ENCODE data around the gene DNAJB14. TPM values are rescaled to one million over a fixed set of nuclear protein-coding genes. Genes with fewer than 3 reads are reported as not detected.

DNAJB14 gene
- total and polyA plus RNA-seq, 9 donors = 13.4 to 23.3 (median 18.9) TPM

DNA sequence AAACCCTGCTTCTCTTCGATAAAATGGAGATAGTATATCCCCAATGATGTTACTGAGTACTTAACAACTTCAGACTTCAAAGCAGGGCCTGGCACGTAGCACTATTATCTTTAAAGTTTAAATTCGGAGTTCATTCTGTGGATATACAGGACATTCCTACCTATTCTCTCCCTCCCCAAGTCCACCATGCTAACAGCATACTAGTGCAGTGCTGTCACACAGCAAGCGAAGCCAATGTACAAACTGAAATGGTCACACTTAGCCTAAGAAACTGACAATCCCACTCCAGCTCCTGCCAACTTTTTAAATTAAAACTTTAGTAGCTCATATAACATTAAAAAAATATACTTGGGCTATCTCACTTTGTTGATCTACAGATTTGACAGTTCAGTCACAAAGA lies 1.2 kb upstream of the DNAJB14 start:
- WGBS (ENCODE audit: insufficient coverage) = 73% methylated on average over 2 of the region's 4 CpGs

DNA sequence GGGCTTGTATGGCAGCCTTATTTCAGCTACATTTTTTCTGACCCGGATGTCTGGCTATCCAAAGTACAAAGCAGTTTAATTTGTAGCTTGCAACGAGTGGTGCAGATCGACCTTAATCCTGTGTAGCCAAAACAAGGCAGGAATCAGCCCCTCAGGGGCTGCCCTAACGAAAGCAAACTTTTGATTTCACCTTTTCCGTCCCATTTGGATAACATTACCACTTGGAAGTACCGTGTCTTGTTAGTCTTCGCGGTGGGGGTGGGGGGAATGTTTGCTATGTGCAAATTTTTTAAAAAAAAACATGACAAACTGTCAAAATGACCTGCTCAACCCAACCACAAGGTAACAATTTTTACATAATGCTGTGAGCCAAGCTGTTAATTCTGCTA lies 766 bp upstream of the DNAJB14 start:
- H3K4me3 ChIP-seq (ENCODE audit: low read length) = peak overlapping the region; percentile 83
- H3K36me3 ChIP-seq (ENCODE audit: control insufficient read depth, insufficient read depth, low read length) = peaks cover 2% of the 10 kb centered on the region
- peaks cover 15% of the 10 kb centered on the region for H3K4me1 ChIP-seq (ENCODE audit: control insufficient read depth, insufficient read depth, low read length)
- H3K27me3 ChIP-seq (ENCODE audit: control insufficient read depth, insufficient read depth, low read length) = no peaks in the 10 kb centered on the region
- H3K27ac ChIP-seq (ENCODE audit: low read length) = peak overlapping the region; percentile 94
- H3K9me3 ChIP-seq (replicated peaks; ENCODE audit: control insufficient read depth, low read depth, low read length) = no peaks in the 10 kb centered on the region
- WGBS (ENCODE audit: insufficient coverage) = 8% methylated on average over 3 of the region's 8 CpGs
- DNase-seq = no peak

More for the DNA sequence above, 1.2 kb upstream of the DNAJB14 start:
- Histone ChIP-seq H3K27me3 (ENCODE audit: control insufficient read depth, insufficient read depth, low read length) (no peaks in the 10 kb centered on the region), H3K27ac (ENCODE audit: low read length) (peak overlapping the region; percentile 94), H3K4me3 (ENCODE audit: low read length) (no peak overlapping the region), H3K36me3 (ENCODE audit: control insufficient read depth, insufficient read depth, low read length) (peaks cover 2% of the 10 kb centered on the region), H3K4me1 (ENCODE audit: control insufficient read depth, insufficient read depth, low read length) (peaks cover 15% of the 10 kb centered on the region), H3K9me3 (replicated peaks; ENCODE audit: control insufficient read depth, low read depth, low read length) (no peaks in the 10 kb centered on the region)
- peak; percentile 8 for DNase-seq

DNA sequence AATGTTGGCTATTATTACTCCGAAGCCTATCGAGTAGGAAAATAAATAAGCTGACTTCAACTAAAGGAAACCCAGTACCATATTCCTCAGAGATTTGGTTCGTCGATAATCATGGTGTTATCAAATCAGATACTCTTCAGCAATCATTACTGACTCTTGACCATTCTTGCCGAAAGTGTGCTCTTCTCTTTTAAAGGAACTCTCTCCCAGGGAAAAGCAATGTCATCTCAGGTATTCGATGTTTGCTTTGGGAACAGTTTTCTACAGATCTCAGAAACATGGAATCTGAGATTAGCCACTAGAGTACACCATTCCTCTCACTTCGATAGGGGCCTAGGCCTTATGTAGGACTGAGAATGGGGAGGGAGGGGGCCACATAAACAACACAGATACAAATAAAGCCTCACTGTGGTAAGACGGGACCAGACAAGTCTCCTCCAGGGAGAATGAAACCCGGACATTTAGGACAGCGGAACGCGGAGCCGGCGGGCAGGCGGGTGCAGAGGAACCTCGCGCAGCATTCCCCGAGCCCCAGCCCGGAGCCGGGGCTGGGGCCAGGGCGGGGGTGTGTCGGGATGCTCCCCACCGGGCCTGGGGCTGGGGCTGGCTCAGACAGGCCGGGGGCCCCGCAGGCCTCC lies 581 bp downstream of the DNAJB14 start:
- peak overlapping the region; percentile 83 for H3K4me3 ChIP-seq (ENCODE audit: low read length)
- H3K9me3 ChIP-seq (replicated peaks; ENCODE audit: control insufficient read depth, low read depth, low read length) = no peaks in the 10 kb centered on the region
- peak; percentile 49 for DNase-seq
- no peaks in the 10 kb centered on the region for H3K27me3 ChIP-seq (ENCODE audit: control insufficient read depth, insufficient read depth, low read length)
- H3K36me3 ChIP-seq (ENCODE audit: control insufficient read depth, insufficient read depth, low read length) = peaks cover 2% of the 10 kb centered on the region
- peak overlapping the region; percentile 93 for H3K27ac ChIP-seq (ENCODE audit: low read length)
- under 1% methylated on average over 17 of the region's 25 CpGs for WGBS (ENCODE audit: insufficient coverage)
- peaks cover 13% of the 10 kb centered on the region for H3K4me1 ChIP-seq (ENCODE audit: control insufficient read depth, insufficient read depth, low read length)

DNA sequence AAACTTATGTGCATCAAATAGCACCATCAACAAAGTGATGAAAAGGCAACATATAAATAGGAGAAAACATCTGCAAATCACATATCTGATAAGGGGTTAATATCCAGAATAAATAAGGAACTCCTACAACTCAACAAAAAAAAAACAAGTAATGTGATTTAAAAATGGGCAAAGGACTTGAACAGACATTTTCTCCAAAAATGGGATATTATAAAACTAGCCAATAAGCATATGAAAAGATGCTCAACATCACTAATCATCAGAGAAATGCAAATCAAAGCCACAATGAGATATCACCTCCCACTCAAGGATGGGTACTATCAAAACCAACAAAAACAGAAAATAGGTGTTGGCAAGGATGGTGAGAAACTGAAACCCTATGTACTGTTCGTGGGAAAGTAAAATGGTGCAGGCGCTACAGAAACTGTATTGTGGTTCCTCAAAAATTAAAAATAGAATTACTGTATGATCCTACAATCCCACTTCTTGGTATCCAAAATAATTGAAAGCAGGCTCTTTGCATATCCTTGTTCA lies 2.4 kb downstream of the DNAJB14 start:
- no peak overlapping the region for H3K4me3 ChIP-seq (ENCODE audit: low read length)
- WGBS (ENCODE audit: insufficient coverage) = no CpG with 5 or more reads among the region's 2 CpGs
- H3K27ac ChIP-seq (ENCODE audit: low read length) = no peak overlapping the region
- H3K9me3 ChIP-seq (replicated peaks; ENCODE audit: control insufficient read depth, low read depth, low read length) = no peaks in the 10 kb centered on the region
- H3K36me3 ChIP-seq (ENCODE audit: control insufficient read depth, insufficient read depth, low read length) = peaks cover 2% of the 10 kb centered on the region
- H3K27me3 ChIP-seq (ENCODE audit: control insufficient read depth, insufficient read depth, low read length) = no peaks in the 10 kb centered on the region
- H3K4me1 ChIP-seq (ENCODE audit: control insufficient read depth, insufficient read depth, low read length) = peaks cover 13% of the 10 kb centered on the region
- no peak for DNase-seq

DNA sequence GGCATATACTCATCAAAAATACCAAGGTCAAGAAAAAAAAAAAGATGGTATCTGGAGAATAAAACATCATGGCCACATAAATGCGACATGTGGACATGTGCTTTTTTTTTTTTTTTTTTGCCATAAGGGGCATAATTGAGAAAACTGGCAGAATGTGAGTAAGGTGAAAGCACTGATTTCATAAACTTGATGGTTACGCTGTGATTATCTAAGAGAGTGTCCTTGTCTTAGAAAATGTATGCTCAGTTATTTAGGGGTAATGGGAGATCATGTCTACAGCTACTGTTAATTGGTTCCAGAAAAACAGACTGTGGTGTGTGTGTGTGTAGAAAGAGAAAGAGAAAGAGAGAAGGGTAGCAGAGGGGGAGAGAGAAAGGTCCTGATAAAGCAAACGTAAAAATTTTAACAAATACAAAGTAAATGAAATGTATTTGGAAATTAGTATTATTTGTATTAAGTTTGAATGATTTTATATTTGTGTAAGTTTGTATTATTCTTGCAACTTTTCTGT lies 8.1 kb downstream of the DNAJB14 start:
- Histone ChIP-seq H3K4me3 (ENCODE audit: low read length) (no peak overlapping the region), H3K9me3 (replicated peaks; ENCODE audit: control insufficient read depth, low read depth, low read length) (peaks cover 19% of the 10 kb centered on the region), H3K4me1 (ENCODE audit: control insufficient read depth, insufficient read depth, low read length) (no peaks in the 10 kb centered on the region), H3K27me3 (ENCODE audit: control insufficient read depth, insufficient read depth, low read length) (no peaks in the 10 kb centered on the region), H3K36me3 (ENCODE audit: control insufficient read depth, insufficient read depth, low read length) (peaks cover 2% of the 10 kb centered on the region), H3K27ac (ENCODE audit: low read length) (no peak overlapping the region)
- whole genome bisulfite sequencing (ENCODE audit: insufficient coverage) = 92% methylated on average over 2 of the region's 3 CpGs
- DNase-seq = no peak

DNA sequence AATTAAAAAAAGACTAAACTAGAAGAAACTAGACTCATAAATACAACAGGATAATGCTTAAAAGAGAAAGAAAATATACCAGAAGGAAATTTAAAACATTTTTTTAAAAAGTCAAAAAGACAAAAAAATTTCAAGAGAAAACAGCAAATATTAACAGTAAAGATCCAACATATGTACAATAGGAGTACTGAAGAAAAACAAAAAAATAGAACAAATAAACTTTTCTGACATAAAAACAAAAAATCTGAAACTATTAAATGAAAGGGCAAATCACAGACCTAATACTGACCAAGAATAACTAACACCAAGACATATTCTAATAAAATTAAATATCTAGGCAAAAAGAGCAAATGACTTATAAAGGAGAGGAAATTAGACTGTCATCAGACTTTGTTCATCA lies 11.5 kb downstream of the DNAJB14 start:
- Histone ChIP-seq H3K27me3 (ENCODE audit: control insufficient read depth, insufficient read depth, low read length) (no peaks in the 10 kb centered on the region), H3K9me3 (replicated peaks; ENCODE audit: control insufficient read depth, low read depth, low read length) (peaks cover 19% of the 10 kb centered on the region), H3K4me1 (ENCODE audit: control insufficient read depth, insufficient read depth, low read length) (no peaks in the 10 kb centered on the region), H3K4me3 (ENCODE audit: low read length) (no peak overlapping the region), H3K36me3 (ENCODE audit: control insufficient read depth, insufficient read depth, low read length) (peaks cover 2% of the 10 kb centered on the region), H3K27ac (ENCODE audit: low read length) (no peak overlapping the region)
- no peak for DNase-seq

DNA sequence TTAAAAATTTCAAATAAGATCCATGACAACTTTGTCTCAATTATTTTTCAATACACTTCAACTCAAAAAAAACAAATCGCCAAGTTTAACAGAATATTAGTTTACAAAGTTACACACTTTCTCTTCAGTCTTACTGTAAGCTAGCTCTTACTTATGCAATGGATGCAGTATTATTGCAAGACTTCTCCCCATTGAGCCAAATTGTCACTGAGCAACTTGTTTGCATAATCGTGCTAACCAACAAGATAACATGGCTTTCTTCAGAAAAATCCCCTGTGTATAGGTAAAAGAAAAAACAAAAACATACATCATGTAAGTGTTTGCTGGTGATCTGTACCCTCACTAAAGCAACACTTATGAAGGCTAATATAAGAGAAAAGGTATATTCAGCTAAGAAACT lies 18.9 kb downstream of the DNAJB14 start:
- no peak overlapping the region for H3K4me3 ChIP-seq (ENCODE audit: low read length)
- no peak overlapping the region for H3K27ac ChIP-seq (ENCODE audit: low read length)
- H3K36me3 ChIP-seq (ENCODE audit: control insufficient read depth, insufficient read depth, low read length) = peaks cover 5% of the 10 kb centered on the region
- H3K27me3 ChIP-seq (ENCODE audit: control insufficient read depth, insufficient read depth, low read length) = no peaks in the 10 kb centered on the region
- no CpG with 5 or more reads among the region's 2 CpGs for WGBS (ENCODE audit: insufficient coverage)
- no peaks in the 10 kb centered on the region for H3K4me1 ChIP-seq (ENCODE audit: control insufficient read depth, insufficient read depth, low read length)
- no peak for DNase-seq
- H3K9me3 ChIP-seq (replicated peaks; ENCODE audit: control insufficient read depth, low read depth, low read length) = no peaks in the 10 kb centered on the region

DNA sequence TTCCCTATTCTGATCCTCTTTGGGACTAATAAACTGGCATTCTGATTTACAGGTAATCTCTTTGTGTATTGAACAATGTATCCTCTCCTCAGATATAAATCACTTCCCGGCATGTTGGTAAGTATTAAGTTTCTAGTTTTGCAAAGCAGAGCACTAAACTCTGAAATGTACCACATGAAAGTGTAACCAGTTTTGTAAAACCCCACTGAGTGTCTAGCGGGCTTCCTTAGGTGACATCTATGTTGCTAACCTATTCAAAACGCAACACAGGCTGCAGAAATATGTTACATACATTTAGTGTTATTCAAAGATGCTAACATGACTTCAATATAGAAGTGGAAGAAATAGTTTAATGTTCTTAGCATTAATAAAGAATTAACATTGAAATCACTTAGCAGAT lies 25.2 kb downstream of the DNAJB14 start:
- H3K4me1 ChIP-seq (ENCODE audit: control insufficient read depth, insufficient read depth, low read length) = no peaks in the 10 kb centered on the region
- H3K27ac ChIP-seq (ENCODE audit: low read length) = no peak overlapping the region
- DNase-seq = no peak
- H3K36me3 ChIP-seq (ENCODE audit: control insufficient read depth, insufficient read depth, low read length) = peaks cover 16% of the 10 kb centered on the region
- no peaks in the 10 kb centered on the region for H3K27me3 ChIP-seq (ENCODE audit: control insufficient read depth, insufficient read depth, low read length)
- H3K4me3 ChIP-seq (ENCODE audit: low read length) = no peak overlapping the region
- WGBS (ENCODE audit: insufficient coverage) = no CpG with 5 or more reads among the region's 3 CpGs
- H3K9me3 ChIP-seq (replicated peaks; ENCODE audit: control insufficient read depth, low read depth, low read length) = peaks cover 5% of the 10 kb centered on the region

DNA sequence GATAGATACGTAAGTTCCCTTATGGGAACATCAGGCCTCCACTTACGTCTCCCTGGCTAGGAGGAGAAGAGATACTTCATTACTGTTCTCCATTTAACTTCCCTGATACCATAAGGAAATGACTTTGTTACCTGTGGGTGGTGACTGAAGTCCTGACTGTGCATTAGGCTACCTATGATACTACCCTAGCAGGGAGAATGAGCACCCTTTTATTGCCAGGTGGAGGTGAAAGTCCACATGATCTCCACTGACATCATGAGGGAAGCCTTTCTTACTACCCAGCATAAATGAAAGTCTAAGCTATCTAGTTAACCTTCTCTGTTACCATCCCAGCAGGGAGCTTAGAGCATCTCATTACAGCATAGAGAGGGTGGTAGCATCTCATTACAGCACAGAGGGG lies 27.8 kb downstream of the DNAJB14 start:
- no peak for DNase-seq
- WGBS (ENCODE audit: insufficient coverage) = no CpG with 5 or more reads among the region's 2 CpGs
- Histone ChIP-seq H3K9me3 (replicated peaks; ENCODE audit: control insufficient read depth, low read depth, low read length) (peaks cover 5% of the 10 kb centered on the region), H3K27ac (ENCODE audit: low read length) (no peak overlapping the region), H3K27me3 (ENCODE audit: control insufficient read depth, insufficient read depth, low read length) (no peaks in the 10 kb centered on the region), H3K4me3 (ENCODE audit: low read length) (no peak overlapping the region), H3K4me1 (ENCODE audit: control insufficient read depth, insufficient read depth, low read length) (no peaks in the 10 kb centered on the region), H3K36me3 (ENCODE audit: control insufficient read depth, insufficient read depth, low read length) (peaks cover 20% of the 10 kb centered on the region)

DNA sequence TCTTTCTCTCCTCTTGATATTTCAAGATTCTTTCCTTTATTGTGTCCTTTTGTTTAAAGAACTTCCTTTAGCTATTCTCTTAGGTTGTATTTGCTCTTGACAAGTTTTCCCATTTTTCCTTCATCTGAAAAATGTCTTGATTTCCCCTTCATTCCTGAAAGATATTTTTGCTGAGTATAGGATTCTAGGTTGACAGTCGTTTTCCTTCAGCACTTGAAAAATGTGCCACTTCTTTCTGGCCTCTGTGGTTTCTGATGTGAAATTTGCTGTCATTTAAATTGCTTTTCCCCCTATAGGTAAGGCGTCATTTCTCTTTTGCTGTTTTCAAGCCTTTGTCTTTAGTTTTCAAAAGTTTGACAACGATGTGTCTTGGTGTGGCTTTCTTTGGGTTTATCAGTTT lies 28.8 kb downstream of the DNAJB14 start:
- no peak overlapping the region for H3K4me3 ChIP-seq (ENCODE audit: low read length)
- H3K9me3 ChIP-seq (replicated peaks; ENCODE audit: control insufficient read depth, low read depth, low read length) = peaks cover 5% of the 10 kb centered on the region
- H3K27me3 ChIP-seq (ENCODE audit: control insufficient read depth, insufficient read depth, low read length) = no peaks in the 10 kb centered on the region
- H3K4me1 ChIP-seq (ENCODE audit: control insufficient read depth, insufficient read depth, low read length) = no peaks in the 10 kb centered on the region
- WGBS (ENCODE audit: insufficient coverage) = no CpG with 5 or more reads among the region's 3 CpGs
- no peak for DNase-seq
- H3K36me3 ChIP-seq (ENCODE audit: control insufficient read depth, insufficient read depth, low read length) = peaks cover 18% of the 10 kb centered on the region
- no peak overlapping the region for H3K27ac ChIP-seq (ENCODE audit: low read length)

Measured in muscle of leg (tissue), 11 donors.